Lower leg skin (tissue), 4 donors: ENCODE measurements around the gene PLEKHN1. TPM values are rescaled to one million over a fixed set of nuclear protein-coding genes. Genes with fewer than 3 reads are reported as not detected.

Experiments used
- DNase-seq, 2 donors: peaks; one replicate each; pipeline ENCODE4 v3.0.0-alpha.2; 2019; ENCODE audit warnings: low spot score in 2 of 2
- H3K4me3 ChIP-seq: fragments of 200-600 bp; sonication (generic); 2 replicates; pipeline ENCODE4 v1.5.1; 2017; ENCODE audit warnings: mild to moderate bottlenecking, low read depth; ENCODE audit not compliant: poor library complexity, severe bottlenecking
- POLR2A ChIP-seq, 2 donors: fragments of 450-650 bp; IDR thresholded peaks; one replicate each; pipeline ENCODE4 v1.6.1; 2016 to 2017; ENCODE audit warnings: antibody characterized with exemption in 2 of 2, mild to moderate bottlenecking in 1 of 2, moderate library complexity in 1 of 2
- WGBS, 2 donors: methylation state at CpG; one replicate each; pipeline ENCODE4 v1.1.5; 2018; 5-methylcytosine and 5-hydroxymethylcytosine counted together
- intact Hi-C: fragments of 100-400 bp; cut with DNase I; formaldehyde crosslinking; loops from one replicate; pipeline ENCODE4 v1.15.0; 2023; ENCODE audit warnings: low total_unique reads
- total RNA-seq, 4 donors: library from RNA; depleted of rRNA; stranded (reverse); fragments of >200 nt; gene quantifications; one replicate each; pipeline ENCODE4 v1.1.0, GENCODE V29; 2016
- TF ChIP-seq, protein P1 (sequence below), 3 donors: fragments of 450-650 bp; IDR thresholded peaks; one replicate each; pipeline ENCODE4 v1.5.1; 2016; ENCODE audit warnings: antibody characterized with exemption in 3 of 3, mild to moderate bottlenecking in 3 of 3, moderate library complexity in 2 of 3

The PLEKHN1 gene
- total RNA-seq, 4 donors from 2014 or later = 38.7 to 109 (median 45.3) TPM

DNA sequence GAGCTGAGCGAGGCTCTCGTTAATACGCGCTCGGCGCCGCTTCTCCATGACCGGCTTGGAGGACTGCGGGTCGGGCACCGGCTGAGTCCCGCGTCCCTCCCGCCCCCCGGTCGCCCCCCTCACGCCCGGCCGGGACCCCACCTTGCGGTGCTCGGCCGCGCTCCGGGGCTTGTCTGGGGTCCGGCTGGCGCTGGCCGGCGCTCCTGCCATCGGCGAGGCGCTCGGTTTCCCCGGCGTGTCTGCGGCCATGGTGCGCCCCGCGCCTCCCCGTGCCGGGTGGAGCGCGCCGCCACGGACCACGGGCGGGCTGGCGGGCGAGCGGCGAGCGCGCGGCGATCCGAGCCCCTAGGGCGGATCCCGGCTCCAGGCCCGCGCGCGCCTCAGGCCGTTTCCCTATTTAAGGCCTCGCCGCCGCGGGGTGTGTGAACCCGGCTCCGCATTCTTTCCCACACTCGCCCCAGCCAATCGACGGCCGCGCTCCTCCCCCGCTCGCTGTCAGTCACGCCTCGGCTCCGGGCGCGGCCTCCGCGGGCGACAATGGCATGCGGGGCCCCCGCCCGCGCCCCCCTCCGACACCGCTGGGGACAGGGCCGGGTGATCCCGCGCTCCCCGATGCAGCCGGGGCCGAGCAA is 33.6 kb downstream of the PLEKHN1 start, which contains the start of gene HES4:
HES4 (minus strand) TSS at position 373 of the 632 bp plus-strand sequence; CDS start at position 249, 124 bp downstream.
- DNase-seq = peak; percentile 78 to 97
- 0% methylated on average over 17 to 63 of the region's 95 CpGs for WGBS, 2 donors
- TF ChIP-seq POLR2A (IDR thresholded peaks at IDR 0.05) = no peak
- TF ChIP-seq, protein P1, sequence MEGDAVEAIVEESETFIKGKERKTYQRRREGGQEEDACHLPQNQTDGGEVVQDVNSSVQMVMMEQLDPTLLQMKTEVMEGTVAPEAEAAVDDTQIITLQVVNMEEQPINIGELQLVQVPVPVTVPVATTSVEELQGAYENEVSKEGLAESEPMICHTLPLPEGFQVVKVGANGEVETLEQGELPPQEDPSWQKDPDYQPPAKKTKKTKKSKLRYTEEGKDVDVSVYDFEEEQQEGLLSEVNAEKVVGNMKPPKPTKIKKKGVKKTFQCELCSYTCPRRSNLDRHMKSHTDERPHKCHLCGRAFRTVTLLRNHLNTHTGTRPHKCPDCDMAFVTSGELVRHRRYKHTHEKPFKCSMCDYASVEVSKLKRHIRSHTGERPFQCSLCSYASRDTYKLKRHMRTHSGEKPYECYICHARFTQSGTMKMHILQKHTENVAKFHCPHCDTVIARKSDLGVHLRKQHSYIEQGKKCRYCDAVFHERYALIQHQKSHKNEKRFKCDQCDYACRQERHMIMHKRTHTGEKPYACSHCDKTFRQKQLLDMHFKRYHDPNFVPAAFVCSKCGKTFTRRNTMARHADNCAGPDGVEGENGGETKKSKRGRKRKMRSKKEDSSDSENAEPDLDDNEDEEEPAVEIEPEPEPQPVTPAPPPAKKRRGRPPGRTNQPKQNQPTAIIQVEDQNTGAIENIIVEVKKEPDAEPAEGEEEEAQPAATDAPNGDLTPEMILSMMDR (IDR thresholded peaks at IDR 0.05) = no peak
- peak within 1 kb of the TSS; percentile 50 for H3K4me3 ChIP-seq
- intact Hi-C loops = no loop called here

DNA sequence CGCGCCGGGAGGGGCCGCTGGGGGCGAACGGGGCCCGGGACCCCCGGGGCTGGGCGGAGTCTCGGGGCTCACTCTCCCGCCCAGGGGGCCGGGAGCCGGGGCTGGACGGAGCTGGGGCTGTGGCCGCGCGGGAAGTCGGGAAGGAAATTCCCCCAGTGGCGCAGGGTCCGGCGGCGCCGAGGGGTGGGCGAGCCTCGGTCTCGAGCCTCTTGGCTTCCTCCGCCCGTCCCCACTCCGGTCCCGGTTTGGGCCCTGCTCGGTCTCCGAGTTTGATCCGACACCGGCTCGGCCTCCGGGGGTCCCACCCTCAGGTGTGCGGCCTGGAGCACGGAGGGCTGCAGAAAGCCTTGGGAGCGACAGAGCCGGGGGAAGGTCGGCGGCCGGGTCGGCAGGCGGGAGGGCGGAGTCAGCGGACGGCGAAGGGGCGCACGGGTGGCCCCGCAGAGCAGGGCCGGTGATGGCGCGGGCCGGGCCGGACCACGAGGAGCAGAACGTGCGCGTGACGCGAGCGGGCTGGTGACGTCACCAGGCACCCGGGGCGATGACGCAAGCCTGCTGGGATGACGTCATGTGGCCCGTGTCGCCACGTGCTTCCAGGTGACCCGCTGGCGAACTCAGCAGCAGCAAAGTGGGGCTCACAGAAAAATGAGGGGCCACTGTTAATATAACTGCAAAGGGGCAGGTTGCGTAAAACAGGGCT is 34.2 kb downstream of the PLEKHN1 start:
- intact Hi-C loops = no loop called here
- no peak for TF ChIP-seq POLR2A (IDR thresholded peaks at IDR 0.05)
- TF ChIP-seq, protein P1 (IDR thresholded peaks at IDR 0.05) = peak in 1 of 3 donors; percentile 61
- WGBS, 2 donors = 0 to 2% methylated on average over 35 to 41 of the region's 75 CpGs
- peak; percentile 64 to 96 for DNase-seq
- H3K4me3 ChIP-seq = peak overlapping the region; percentile 50

DNA sequence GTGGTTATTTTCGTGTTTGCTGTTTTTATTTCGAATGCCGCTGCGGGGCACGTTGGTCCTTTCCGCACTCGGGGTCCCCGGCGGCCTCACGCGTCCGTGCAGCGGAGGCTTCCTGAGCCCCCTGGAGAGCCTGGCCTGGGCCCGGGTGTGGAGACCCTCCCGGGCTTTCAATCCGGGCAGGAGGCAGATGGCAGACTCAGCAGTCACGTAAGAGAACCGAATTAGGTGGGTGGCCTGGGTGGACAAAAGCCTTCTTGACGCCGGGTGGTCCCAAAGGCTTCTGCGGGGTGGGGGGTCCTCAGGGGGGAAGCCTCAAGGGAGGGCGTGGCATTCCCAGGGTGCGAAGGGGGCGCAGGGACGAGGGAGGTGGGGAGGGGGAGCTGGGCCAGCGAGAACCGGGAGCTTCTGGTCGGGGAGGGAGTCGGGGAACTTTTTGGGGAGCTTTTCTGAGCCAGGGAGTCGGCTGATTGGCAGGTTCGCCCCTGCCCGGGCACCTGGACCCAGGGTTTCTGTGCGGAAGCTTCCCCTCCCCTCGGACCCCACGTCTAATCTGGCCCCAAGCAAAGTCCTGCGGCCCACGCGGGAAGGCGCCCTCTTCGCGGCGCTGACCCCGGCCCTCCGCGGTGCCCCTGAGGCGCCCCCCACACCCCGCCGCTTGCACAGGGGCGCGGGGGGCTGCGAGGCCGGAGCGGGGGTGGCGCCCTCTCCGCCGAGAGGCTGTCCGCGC is 34.9 kb downstream of the PLEKHN1 start:
- intact Hi-C loops = no loop called here
- WGBS, 2 donors = 0 to 1% methylated on average over 22 to 36 of the region's 58 CpGs

DNA sequence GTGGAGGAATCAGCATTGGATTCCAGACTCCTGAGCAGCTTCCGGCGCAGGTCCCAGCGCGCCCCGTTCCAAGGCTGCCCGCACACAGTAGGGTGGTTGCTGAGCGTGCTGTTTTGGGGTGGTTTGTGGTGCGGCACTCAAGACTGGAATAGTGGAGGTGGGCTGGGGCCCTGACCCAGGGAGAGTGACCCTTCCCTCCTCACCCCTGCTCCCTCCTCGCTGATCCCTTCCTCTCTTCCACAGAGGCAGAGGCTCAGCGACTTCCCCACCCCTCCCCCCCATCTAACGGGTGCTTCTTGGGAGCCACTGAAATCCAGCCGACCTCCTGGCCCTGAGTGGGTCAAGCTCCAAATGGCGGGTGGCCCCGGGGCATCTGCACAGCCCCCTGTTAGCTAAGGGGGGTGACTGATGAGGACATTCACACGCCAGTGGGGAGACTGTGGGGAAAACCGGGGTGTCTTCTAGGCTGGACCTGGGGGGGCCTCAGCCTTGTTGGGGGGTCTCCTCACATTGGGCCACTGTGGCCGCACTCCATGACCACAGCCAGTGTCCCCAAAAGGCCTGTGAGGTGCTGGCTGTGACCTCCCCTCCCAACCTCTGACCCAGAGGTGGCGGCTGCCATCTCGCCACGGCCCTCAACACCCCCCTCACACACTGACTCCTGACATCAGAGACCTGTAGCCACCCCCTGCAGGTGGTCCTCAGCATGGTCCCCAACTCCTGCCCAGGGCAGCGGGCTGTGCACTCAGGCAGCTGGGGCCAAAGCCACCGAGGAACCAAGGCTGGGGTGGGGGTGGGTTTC is 37.5 kb downstream of the PLEKHN1 start:
- intact Hi-C loops = no loop called here
- TF ChIP-seq, protein P1 (IDR thresholded peaks at IDR 0.05) = no peak
- TF ChIP-seq POLR2A (IDR thresholded peaks at IDR 0.05) = no peak
- 69 to 70% methylated on average over 12 to 21 of the region's 22 CpGs for WGBS, 2 donors
- H3K4me3 ChIP-seq = no peak overlapping the region
- no peak for DNase-seq

More for the DNA sequence above, 34.9 kb downstream of the PLEKHN1 start:
- TF ChIP-seq, protein P1 (IDR thresholded peaks at IDR 0.05) = no peak
- no peak for TF ChIP-seq POLR2A (IDR thresholded peaks at IDR 0.05)
- peak in 1 of 2 donors; percentile 86 for DNase-seq
- peak overlapping the region; percentile 35 for H3K4me3 ChIP-seq

DNA sequence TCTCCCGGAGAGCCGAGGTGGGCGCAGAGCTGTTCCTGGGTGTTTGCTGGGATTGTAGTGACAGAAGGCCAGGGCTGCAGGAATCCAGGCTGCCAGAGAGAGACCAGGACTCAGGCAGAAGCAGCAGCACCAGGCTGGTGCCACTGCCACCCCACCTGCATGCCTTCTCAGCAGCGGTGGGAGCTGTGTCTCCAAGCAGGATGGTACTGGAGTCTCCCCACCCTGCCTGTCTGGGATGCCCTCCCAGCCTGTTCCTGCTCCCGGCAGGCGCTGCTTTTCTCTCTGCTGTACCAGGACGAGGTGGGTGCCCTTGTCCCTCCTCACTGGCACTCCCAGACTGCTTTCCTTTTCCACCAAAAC is 38.1 kb downstream of the PLEKHN1 start:
- WGBS, 2 donors = 63 to 71% methylated on average over 6 to 7 of the region's 7 CpGs
- no peak for DNase-seq
- TF ChIP-seq, protein P1 (IDR thresholded peaks at IDR 0.05) = no peak
- no peak for TF ChIP-seq POLR2A (IDR thresholded peaks at IDR 0.05)
- no peak overlapping the region for H3K4me3 ChIP-seq
- intact Hi-C loops = no loop called here
